Vagina (tissue), 2 donors: ENCODE measurements around the gene HASPIN.

Experiments
- POLR2A ChIP-seq, 2 donors: fragments of 450-650 bp; IDR thresholded peaks; one replicate each; pipeline ENCODE4 v1.6.1; 2017; ENCODE audit warnings: antibody characterized with exemption in 2 of 2, mild to moderate bottlenecking in 2 of 2, moderate library complexity in 2 of 2
- TF ChIP-seq, protein P1 (sequence below), 3 experiments: fragments of 450-650 bp in 2 of 3; fragments of 200-600 bp in 1 of 3; sonication (generic) in 1 of 3; IDR thresholded peaks; one replicate each; pipeline ENCODE4 v1.5.1; 2017 to 2019; ENCODE audit warnings: antibody characterized with exemption in 3 of 3, mild to moderate bottlenecking in 2 of 3, moderate library complexity in 2 of 3

DNA sequence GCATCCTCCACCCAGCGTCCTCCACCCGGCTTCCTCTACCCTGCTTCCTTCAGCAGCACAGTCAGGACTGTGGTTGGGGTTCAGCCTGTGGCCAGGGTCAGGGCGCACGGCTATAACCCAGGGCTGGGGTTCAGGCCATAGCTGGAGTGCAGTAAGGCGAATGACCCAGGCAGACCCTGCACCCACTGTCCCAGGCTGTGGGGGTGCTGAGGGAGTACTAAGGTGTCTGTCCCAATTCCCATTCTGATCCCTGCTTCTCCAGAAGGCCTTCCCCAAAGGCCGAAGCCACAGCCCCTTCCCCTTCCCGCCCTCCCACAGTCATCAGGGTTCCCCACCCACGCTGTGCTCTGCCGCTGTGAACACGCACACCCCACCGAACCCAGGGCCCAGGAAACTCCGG lies 42.6 kb upstream of the HASPIN start:
- TF ChIP-seq, protein P1, sequence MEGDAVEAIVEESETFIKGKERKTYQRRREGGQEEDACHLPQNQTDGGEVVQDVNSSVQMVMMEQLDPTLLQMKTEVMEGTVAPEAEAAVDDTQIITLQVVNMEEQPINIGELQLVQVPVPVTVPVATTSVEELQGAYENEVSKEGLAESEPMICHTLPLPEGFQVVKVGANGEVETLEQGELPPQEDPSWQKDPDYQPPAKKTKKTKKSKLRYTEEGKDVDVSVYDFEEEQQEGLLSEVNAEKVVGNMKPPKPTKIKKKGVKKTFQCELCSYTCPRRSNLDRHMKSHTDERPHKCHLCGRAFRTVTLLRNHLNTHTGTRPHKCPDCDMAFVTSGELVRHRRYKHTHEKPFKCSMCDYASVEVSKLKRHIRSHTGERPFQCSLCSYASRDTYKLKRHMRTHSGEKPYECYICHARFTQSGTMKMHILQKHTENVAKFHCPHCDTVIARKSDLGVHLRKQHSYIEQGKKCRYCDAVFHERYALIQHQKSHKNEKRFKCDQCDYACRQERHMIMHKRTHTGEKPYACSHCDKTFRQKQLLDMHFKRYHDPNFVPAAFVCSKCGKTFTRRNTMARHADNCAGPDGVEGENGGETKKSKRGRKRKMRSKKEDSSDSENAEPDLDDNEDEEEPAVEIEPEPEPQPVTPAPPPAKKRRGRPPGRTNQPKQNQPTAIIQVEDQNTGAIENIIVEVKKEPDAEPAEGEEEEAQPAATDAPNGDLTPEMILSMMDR (IDR thresholded peaks at IDR 0.05): no peak
- no peak for TF ChIP-seq POLR2A (IDR thresholded peaks at IDR 0.05)
